Inferior parietal cortex (tissue), 1 donor: ENCODE results near the gene GOLGA6D.
"Not testable (repeated sequence)": the region's sequence is repeated elsewhere in the genome, so short reads cannot be mapped to it uniquely, and the experiment has no call there.

Experiments used
- DNase-seq: peaks from one replicate; pipeline ENCODE4 v3.0.0-alpha.2; 2016; ENCODE audit errors: extremely low spot score

Gene GOLGA6D

GRCh38 chr15:75282572-75282971, at the start of gene GOLGA6D:
TSS of gene GOLGA6D (plus strand) at chr15:75282835. CDS start at chr15:75282876, 41 bp downstream.
- not testable (repeated sequence) for DNase-seq

DNA sequence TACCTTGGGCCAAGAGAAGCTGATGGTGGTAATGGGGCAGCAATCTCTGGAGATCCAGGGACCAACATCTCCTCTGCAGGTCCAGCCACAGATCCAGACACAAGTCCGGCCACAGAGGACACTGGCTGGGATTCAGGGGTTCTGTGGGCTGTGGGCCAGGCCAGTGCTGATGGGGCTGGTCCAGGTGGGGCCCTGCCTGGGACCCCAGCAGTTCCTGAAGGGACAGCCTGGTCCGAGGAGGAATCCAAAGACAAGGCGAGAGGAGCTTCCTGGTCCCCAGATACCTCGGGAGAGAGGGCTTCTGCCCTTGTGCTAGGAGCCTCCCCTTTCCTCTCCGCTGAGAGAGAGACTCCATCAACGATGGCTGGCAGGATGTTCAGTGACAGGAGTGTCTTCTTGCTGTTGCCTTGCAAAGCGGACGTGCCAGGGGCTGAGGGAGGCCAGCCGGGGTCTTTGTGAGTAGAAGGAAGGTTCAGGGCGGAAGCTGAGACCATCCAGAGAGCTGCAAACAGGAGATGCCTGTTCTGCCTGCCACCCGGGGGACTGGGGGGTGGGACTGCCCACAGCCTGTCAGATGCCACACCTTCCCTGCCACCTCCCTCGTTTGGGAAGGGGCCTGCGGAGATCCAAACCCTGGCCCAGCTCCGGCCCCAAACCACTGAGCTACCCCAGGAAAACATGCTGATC, 49.0 kb upstream of the GOLGA6D start:
- DNase-seq, result no peak

- no peak for DNase-seq
Observed at GRCh38 chr15:75234191-75234810, 48.3 kb upstream of the GOLGA6D start.

DNA sequence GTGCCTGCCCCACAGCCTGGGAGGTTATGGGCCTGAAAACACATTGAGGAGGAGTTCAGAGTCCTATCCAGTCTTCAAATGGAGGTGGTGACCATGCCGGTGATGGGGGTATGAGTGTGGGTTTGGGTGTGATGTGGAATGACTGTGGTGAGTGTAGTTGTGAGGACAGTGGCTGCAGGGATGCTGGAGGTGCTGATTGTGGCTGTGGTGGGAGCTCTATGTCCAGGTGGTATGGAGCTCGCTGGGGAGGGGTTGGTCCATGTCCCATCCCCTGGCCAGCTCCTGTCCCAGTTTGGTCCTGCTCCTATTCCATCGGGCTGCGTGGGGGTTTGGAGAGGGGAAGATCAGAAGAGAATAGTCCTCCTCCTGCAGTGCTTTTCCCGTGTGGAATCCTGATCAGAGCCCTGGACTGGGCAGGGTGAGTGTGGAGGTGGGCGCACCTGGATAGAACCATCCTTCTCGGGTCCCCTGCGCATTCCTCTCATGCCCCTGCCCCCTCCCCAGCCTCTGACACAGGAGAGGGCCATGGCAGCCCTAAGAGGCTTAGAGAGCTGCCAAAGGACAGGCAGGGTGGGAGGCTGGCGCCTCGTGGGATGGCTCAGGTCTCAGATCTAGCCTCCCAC, 47.5 kb upstream of the GOLGA6D start:
- no peak for DNase-seq

GRCh38 chr15:75235760-75236729, 46.6 kb upstream of the GOLGA6D start:
- no peak for DNase-seq

GRCh38 chr15:75237316-75237982, 45.2 kb upstream of the GOLGA6D start:
- no peak for DNase-seq

DNA sequence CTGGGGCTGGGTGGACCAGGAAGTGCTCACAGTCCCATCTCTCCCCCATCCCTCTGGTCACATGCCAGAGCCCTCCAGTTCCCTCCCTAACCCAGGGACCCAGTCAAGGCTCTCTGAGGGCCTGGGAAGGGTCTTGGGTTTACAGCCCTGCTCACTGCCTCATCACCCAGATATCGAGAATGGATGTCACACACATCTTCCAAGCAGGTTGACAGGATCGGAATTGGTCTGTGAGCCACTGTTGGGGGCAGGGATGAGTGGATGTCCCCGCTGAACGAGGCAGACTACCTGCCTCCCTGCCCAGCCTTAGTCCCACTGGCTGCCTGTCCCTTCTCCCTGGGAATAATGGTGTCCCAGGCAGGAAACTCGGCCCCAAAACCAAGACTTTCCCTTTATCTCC, 44.5 kb upstream of the GOLGA6D start:
- no peak for DNase-seq

- not testable (repeated sequence) for DNase-seq
Observed at GRCh38 chr15:75245741-75246140, 36.9 kb upstream of the GOLGA6D start.

GRCh38 chr15:75248991-75249390, 33.6 kb upstream of the GOLGA6D start:
- DNase-seq, result not testable (repeated sequence)

GRCh38 chr15:75249726-75250125, 32.9 kb upstream of the GOLGA6D start:
- DNase-seq, result no peak

GRCh38 chr15:75251343-75251742, 31.3 kb upstream of the GOLGA6D start:
- not testable (repeated sequence) for DNase-seq

- not testable (repeated sequence) for DNase-seq
Observed at GRCh38 chr15:75252285-75252684, 30.4 kb upstream of the GOLGA6D start.

- DNase-seq, result not testable (repeated sequence)
Observed at GRCh38 chr15:75258034-75258433, 24.6 kb upstream of the GOLGA6D start, which contains the start of gene GOLGA6C. TSS of gene GOLGA6C (plus strand) at chr15:75258334. CDS start at chr15:75258599, 265 bp downstream.

DNA sequence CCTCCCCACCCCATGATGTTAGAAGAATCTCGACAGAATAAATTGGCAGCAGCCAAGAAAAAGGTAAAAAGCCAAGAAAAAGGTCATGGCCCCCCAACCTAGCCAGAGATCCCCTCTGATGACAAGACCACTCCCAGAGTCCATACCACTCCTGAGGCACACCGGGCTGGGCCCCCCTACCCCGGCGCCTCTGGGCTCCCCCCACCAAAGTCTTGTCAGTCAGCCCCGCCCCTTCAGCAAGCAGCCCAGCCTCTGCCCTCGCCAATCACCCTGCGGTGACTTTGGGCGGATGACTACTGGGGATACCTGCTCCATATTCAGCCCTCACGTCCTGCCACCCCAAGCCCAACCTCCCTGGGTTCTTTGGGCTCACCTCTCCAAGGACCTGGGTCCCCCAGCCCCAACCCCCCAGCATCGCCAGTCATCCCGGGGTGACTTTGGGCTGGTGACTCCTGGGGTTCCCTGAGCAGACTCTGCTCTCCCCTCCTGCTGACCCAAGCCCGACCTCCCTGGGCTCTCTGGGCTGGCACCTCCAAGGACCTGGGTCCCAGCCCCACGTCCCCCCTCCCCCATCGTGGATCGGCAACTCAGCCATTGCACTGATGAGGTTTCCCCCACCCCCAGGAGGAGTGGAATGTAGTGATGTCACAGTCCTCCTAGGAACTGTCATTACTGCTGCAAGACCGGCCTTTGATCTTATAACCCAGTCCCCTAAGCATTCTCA, 23.9 kb upstream of the GOLGA6D start:
- not testable (repeated sequence) for DNase-seq

GRCh38 chr15:75259873-75260272, 22.8 kb upstream of the GOLGA6D start:
- DNase-seq, result not testable (repeated sequence)

GRCh38 chr15:75273751-75274359, 8.8 kb upstream of the GOLGA6D start:
- not testable (repeated sequence) for DNase-seq

DNA sequence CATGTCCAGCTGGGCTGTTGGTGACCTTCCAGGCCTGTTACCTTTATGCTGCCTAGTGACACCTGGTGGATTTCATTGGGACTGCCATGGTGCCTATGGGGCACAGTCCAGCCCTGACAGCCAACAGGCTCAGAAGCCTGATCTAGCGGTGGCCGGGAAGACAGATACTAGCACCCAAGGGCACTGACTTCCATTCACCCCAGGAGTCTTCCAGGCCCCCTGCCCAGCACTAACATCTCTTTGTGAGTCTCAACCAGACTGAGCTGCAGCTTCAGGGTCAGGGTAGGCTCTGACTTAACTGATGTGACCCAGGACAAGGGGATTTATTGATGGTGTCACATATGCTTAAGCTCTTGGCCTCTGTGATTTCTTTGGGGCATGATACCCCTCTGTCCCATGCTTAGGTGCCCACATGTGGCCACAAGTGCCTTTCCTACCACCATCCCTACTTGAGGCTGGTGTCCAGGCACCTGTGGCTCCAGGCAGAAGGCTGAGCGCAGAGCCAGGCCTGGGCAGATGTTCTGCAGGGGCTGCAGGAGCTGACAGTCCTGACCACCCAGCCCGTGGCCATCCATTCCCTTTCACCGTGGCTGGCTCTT, 8.0 kb upstream of the GOLGA6D start:
- peak; percentile 4 for DNase-seq

DNA sequence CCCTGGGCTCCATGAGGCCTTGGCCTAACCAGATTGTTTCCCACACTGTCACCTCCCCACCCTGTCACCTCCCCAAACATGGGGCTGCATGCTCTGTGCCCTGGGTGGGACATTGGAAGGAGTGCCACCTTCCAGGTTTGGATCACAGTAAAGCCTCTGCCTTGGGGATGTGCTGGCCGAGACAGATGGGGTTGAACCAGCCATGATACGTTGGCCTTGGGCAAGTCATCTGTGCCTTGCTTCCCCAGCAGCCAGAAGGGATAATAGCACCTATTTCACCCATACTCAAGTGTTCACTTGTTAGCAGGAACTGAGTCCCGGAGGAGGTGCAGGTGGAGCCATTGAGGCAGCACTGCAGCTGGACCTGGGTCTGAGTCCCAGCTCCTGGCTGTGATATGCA, 7.0 kb upstream of the GOLGA6D start:
- not testable (repeated sequence) for DNase-seq

- DNase-seq, result not testable (repeated sequence)
Observed at GRCh38 chr15:75278497-75278896, 4.1 kb upstream of the GOLGA6D start.
